ENCODE measurements around the gene SYNPO. TPM values are rescaled to one million over a fixed set of nuclear protein-coding genes. Genes with fewer than 3 reads are reported as not detected.

Gene SYNPO
- total RNA-seq, 2 donors from 2014 or later: 0.04 to 0.37 TPM

GRCh38 chr5:150614661-150615060 is 25.8 kb upstream of the SYNPO start:
- Mint-ChIP-seq H3K9me3 (no peaks in the 10 kb centered on the region), H3K27me3 (peaks cover 8% of the 10 kb centered on the region), H3K27ac (no peak overlapping the region), H3K36me3 (ENCODE audit: low read depth) (no peaks in the 10 kb centered on the region), H3K4me3 (no peak overlapping the region), H3K4me1 (no peaks in the 10 kb centered on the region)
- ATAC-seq (replicated peaks): no peak

- Mint-ChIP-seq H3K36me3 (ENCODE audit: low read depth) (no peaks in the 10 kb centered on the region), H3K9me3 (no peaks in the 10 kb centered on the region), H3K4me1 (no peaks in the 10 kb centered on the region), H3K4me3 (no peak overlapping the region), H3K27ac (no peak overlapping the region), H3K27me3 (peaks cover 8% of the 10 kb centered on the region)
- no peak for ATAC-seq (replicated peaks)
Observed at GRCh38 chr5:150615141-150615699, 25.2 kb upstream of the SYNPO start.

GRCh38 chr5:150616024-150616470 is 24.4 kb upstream of the SYNPO start:
- peaks cover 8% of the 10 kb centered on the region for H3K27me3 Mint-ChIP-seq
- H3K27ac Mint-ChIP-seq: no peak overlapping the region
- no peak overlapping the region for H3K4me3 Mint-ChIP-seq
- H3K9me3 Mint-ChIP-seq: no peaks in the 10 kb centered on the region
- H3K4me1 Mint-ChIP-seq: no peaks in the 10 kb centered on the region
- ATAC-seq (replicated peaks): no peak
- H3K36me3 Mint-ChIP-seq (ENCODE audit: low read depth): no peaks in the 10 kb centered on the region

GRCh38 chr5:150616506-150616905 is 24.0 kb upstream of the SYNPO start:
- Mint-ChIP-seq H3K9me3 (no peaks in the 10 kb centered on the region), H3K36me3 (ENCODE audit: low read depth) (no peaks in the 10 kb centered on the region), H3K27me3 (peaks cover 8% of the 10 kb centered on the region), H3K4me1 (no peaks in the 10 kb centered on the region), H3K4me3 (no peak overlapping the region), H3K27ac (no peak overlapping the region)
- ATAC-seq (replicated peaks): no peak

DNA sequence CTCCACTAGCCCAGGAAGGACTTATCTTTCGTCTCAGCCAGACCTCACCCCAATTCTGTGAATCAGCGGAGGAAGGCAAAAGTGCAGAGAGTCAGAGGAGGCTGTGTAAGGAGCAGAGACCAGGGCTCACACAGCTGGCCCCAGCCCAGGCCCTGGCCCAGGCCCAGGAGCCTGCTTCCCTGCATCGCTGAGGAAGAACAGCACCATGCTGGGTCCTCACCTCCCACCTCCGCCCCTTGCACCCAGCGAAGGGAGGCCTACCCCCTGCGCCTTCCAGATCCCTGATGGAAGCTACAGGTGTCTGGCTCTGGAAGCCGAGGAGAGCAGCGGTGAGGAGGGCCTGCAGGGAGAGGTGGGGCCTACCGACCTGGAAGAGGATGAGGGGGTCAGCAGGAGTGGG is 22.3 kb upstream of the SYNPO start:
- Mint-ChIP-seq H3K4me1 (peaks cover 5% of the 10 kb centered on the region), H3K4me3 (no peak overlapping the region), H3K27ac (no peak overlapping the region), H3K9me3 (no peaks in the 10 kb centered on the region), H3K27me3 (peaks cover 8% of the 10 kb centered on the region), H3K36me3 (ENCODE audit: low read depth) (no peaks in the 10 kb centered on the region)
- ATAC-seq (replicated peaks): no peak

DNA sequence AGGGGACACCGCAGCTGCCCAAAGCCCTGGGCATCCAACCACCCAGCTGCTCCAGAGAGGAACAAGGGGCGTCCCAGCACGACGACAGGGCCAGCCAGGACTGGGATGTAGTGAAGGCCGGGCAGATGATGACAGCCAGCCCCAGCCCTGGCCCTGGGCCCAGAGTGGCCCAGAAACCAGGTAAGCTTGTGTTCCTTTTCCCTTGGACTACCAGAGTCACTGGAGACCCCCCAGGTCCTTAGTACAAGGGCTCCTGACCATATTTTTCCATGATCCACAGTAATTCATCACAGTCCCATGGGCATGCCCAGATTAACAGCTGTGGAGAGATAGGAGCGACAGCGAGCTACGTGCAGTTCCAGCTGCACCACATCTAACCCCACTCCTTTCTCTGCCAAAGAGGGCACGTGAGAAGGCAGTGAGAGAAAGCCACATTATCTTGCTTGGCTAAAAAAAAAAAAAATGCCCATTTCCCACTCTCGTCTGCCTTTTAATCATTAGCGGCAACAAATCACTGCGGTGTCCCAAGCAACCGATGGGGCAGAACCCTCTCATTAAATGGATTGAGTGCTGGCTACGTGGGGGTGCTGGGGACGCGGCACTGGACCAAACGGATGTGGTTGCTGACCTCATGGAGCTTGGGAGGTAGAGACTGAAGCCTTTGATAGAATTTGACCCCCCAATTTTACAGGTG is 21.7 kb upstream of the SYNPO start:
- no peak overlapping the region for H3K4me3 Mint-ChIP-seq
- H3K4me1 Mint-ChIP-seq: peaks cover 8% of the 10 kb centered on the region
- ATAC-seq (replicated peaks): no peak
- no peak overlapping the region for H3K27ac Mint-ChIP-seq
- no peaks in the 10 kb centered on the region for H3K36me3 Mint-ChIP-seq (ENCODE audit: low read depth)
- peaks cover 8% of the 10 kb centered on the region for H3K27me3 Mint-ChIP-seq
- no peaks in the 10 kb centered on the region for H3K9me3 Mint-ChIP-seq

GRCh38 chr5:150619359-150620230 is 20.9 kb upstream of the SYNPO start:
- peaks cover 16% of the 10 kb centered on the region for H3K4me1 Mint-ChIP-seq
- H3K27ac Mint-ChIP-seq: no peak overlapping the region
- no peak for ATAC-seq (replicated peaks)
- no peaks in the 10 kb centered on the region for H3K9me3 Mint-ChIP-seq
- H3K36me3 Mint-ChIP-seq (ENCODE audit: low read depth): no peaks in the 10 kb centered on the region
- no peak overlapping the region for H3K4me3 Mint-ChIP-seq
- peaks cover 15% of the 10 kb centered on the region for H3K27me3 Mint-ChIP-seq

- H3K27ac Mint-ChIP-seq: no peak overlapping the region
- no peaks in the 10 kb centered on the region for H3K9me3 Mint-ChIP-seq
- ATAC-seq (replicated peaks): no peak
- peaks cover 12% of the 10 kb centered on the region for H3K27me3 Mint-ChIP-seq
- no peaks in the 10 kb centered on the region for H3K36me3 Mint-ChIP-seq (ENCODE audit: low read depth)
- H3K4me3 Mint-ChIP-seq: no peak overlapping the region
- peaks cover 16% of the 10 kb centered on the region for H3K4me1 Mint-ChIP-seq
Observed at GRCh38 chr5:150621301-150621700, 19.2 kb upstream of the SYNPO start.

DNA sequence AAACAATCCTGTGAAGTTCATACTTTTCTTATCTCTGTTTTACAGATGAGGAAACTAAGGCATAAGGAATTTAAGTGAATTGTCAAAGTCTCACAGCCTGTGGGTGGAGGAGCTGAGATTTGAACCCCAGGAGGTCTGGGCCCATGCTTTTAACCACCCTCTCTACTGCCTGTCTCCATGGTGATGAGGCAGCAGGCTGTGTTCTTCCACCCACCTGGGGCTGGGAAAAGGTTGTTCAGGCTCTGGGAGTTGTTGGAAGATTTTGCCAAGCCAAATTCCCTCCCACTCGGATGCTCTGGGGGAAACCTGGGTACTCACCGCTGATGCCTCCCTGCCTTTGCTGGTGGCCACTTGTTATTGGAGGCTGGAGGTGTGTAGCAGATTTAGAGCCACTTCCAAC is 18.3 kb upstream of the SYNPO start:
- Mint-ChIP-seq H3K27me3 (peaks cover 12% of the 10 kb centered on the region), H3K9me3 (no peaks in the 10 kb centered on the region), H3K27ac (no peak overlapping the region), H3K36me3 (ENCODE audit: low read depth) (no peaks in the 10 kb centered on the region), H3K4me1 (peaks cover 16% of the 10 kb centered on the region), H3K4me3 (no peak overlapping the region)
- ATAC-seq (replicated peaks): no peak

GRCh38 chr5:150623152-150623877 is 17.1 kb upstream of the SYNPO start:
- Mint-ChIP-seq H3K4me1 (peaks cover 16% of the 10 kb centered on the region), H3K27me3 (peaks cover 12% of the 10 kb centered on the region), H3K36me3 (ENCODE audit: low read depth) (no peaks in the 10 kb centered on the region), H3K27ac (no peak overlapping the region), H3K9me3 (no peaks in the 10 kb centered on the region), H3K4me3 (peak overlapping the region; percentile 74)
- ATAC-seq (replicated peaks): peak; percentile 22

DNA sequence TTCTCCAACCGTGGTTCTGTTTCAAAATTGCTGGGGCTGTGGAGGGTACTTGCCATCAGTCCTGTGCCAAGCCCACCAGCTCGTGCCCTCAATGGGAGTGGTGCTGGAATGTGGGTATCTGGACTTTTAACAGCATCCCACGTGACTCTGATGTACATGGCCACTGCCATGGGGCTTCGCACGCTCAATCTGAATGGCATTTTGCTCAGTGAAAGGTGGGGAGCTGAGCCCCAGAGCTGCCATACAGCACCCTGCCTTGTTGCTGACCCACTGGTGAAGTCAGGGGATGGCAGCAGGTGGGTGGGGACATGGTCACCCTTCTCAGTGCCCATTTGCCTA is 16.6 kb upstream of the SYNPO start:
- Mint-ChIP-seq H3K4me1 (peaks cover 16% of the 10 kb centered on the region), H3K27ac (peak overlapping the region; percentile 35), H3K27me3 (peaks cover 12% of the 10 kb centered on the region), H3K36me3 (ENCODE audit: low read depth) (no peaks in the 10 kb centered on the region), H3K4me3 (peak overlapping the region; percentile 74), H3K9me3 (no peaks in the 10 kb centered on the region)
- peak; percentile 4 for ATAC-seq (replicated peaks)

- peak overlapping the region; percentile 35 for H3K27ac Mint-ChIP-seq
- no peaks in the 10 kb centered on the region for H3K9me3 Mint-ChIP-seq
- H3K4me3 Mint-ChIP-seq: peak overlapping the region; percentile 74
- ATAC-seq (replicated peaks): peak; percentile 48
- peaks cover 12% of the 10 kb centered on the region for H3K27me3 Mint-ChIP-seq
- no peaks in the 10 kb centered on the region for H3K36me3 Mint-ChIP-seq (ENCODE audit: low read depth)
- H3K4me1 Mint-ChIP-seq: peaks cover 16% of the 10 kb centered on the region
Observed at GRCh38 chr5:150624334-150625163, 15.9 kb upstream of the SYNPO start.

GRCh38 chr5:150625164-150625535 is 15.3 kb upstream of the SYNPO start:
- H3K27me3 Mint-ChIP-seq: peaks cover 12% of the 10 kb centered on the region
- no peaks in the 10 kb centered on the region for H3K36me3 Mint-ChIP-seq (ENCODE audit: low read depth)
- ATAC-seq (replicated peaks): no peak
- no peak overlapping the region for H3K27ac Mint-ChIP-seq
- H3K4me1 Mint-ChIP-seq: peaks cover 16% of the 10 kb centered on the region
- no peaks in the 10 kb centered on the region for H3K9me3 Mint-ChIP-seq
- H3K4me3 Mint-ChIP-seq: no peak overlapping the region
